PC-3 (cell line): ENCODE results near the gene UAP1.

Experiments
- EZH2 ChIP-seq: fragments of 300-600 bp; sonication (generic); IDR thresholded peaks from one replicate; pipeline ENCODE4 v1.6.1; 2017; ENCODE audit warnings: antibody characterized with exemption, mild to moderate bottlenecking, low read length; ENCODE audit not compliant: unreplicated experiment
- TF ChIP-seq, protein P1 (sequence below): fragments of 300-600 bp; sonication (generic); conservative IDR thresholded peaks from 2 replicates; pipeline ENCODE4 v1.5.1; 2017; ENCODE audit warnings: antibody characterized with exemption, low read depth, mild to moderate bottlenecking, low read length

DNA sequence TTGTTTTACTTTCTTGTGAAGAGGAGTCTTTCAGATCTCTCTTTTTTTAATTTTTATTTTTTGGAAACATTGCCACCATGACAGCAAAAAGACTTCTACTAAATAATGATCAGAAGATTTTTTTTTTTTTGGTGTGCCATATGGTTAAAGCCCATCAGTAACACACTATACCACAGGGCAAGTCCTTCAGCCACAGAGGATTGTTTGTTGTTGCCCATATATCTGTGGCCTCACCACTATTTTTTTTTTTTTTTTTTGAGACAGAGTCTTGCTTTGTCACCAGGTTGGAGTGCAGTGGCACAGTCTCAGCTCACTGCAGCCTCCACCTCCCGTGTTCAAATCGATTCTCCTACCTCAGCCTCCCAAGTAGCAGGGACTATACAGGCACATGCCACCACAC, 29.2 kb downstream of the UAP1 start:
- no peak for TF ChIP-seq EZH2
- TF ChIP-seq, protein P1, sequence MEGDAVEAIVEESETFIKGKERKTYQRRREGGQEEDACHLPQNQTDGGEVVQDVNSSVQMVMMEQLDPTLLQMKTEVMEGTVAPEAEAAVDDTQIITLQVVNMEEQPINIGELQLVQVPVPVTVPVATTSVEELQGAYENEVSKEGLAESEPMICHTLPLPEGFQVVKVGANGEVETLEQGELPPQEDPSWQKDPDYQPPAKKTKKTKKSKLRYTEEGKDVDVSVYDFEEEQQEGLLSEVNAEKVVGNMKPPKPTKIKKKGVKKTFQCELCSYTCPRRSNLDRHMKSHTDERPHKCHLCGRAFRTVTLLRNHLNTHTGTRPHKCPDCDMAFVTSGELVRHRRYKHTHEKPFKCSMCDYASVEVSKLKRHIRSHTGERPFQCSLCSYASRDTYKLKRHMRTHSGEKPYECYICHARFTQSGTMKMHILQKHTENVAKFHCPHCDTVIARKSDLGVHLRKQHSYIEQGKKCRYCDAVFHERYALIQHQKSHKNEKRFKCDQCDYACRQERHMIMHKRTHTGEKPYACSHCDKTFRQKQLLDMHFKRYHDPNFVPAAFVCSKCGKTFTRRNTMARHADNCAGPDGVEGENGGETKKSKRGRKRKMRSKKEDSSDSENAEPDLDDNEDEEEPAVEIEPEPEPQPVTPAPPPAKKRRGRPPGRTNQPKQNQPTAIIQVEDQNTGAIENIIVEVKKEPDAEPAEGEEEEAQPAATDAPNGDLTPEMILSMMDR: no peak
